A549 (cell line): ENCODE data around the gene KARS1. TPM values are rescaled to one million over a fixed set of nuclear protein-coding genes. Genes with fewer than 3 reads are reported as not detected.

Source experiments
- ATAC-seq, 2 experiments: fragments of 200-7000 bp in 1 of 2; fragments of >200 bp in 1 of 2; cut with Nextera tagmentation in 1 of 2; cut with Tn5 transposase in 1 of 2; 3 replicates each; pipeline versions ENCODE4 v1.8.0 to v1.9.1; 2018 to 2020; ENCODE audit warnings: mild to moderate bottlenecking in 1 of 2, moderate library complexity in 1 of 2
- CTCF ChIA-PET: fragments of 300-600 bp; sonication (Branson Sonifier 250); formaldehyde crosslinking; extraction: SDS; loops from one replicate; lab custom pipeline; 2021; ENCODE audit warnings: antibody characterized with exemption, inconsistent platforms; lab: Yijun Ruan, JAX
- POLR2A ChIA-PET: fragments of 350-600 bp; formaldehyde crosslinking; extraction: SDS; loops from one replicate; lab custom pipeline; 2021; ENCODE audit warnings: antibody characterized with exemption, inconsistent platforms; lab: Yijun Ruan, JAX
- DNase-seq, 2 experiments: peaks; one replicate each; pipeline versions ENCODE4 v3.0.0 to v3.0.0-alpha.2; 2011 to 2016; ENCODE audit warnings: low read depth in 1 of 2, low spot score in 1 of 2
- FAIRE-seq: peaks from 2 replicates; lab custom pipeline; 2011; peaks lifted over from hg19 to GRCh38; lab: Jason Lieb, UNC
- H3K27ac ChIP-seq, 2 experiments: fragments of >200 bp; sonication (Bioruptor Twin); formaldehyde crosslinking; 3 replicates each; pipeline ENCODE4 v1.5.1; 2016 to 2017
- H3K4me1 ChIP-seq: fragments of >200 bp; sonication (Bioruptor Twin); formaldehyde crosslinking; 3 replicates; pipeline ENCODE4 v1.6.1; 2016
- H3K4me2 ChIP-seq: fragments of >200 bp; sonication (Bioruptor Twin); formaldehyde crosslinking; 3 replicates; pipeline ENCODE4 v1.6.1; 2016
- H3K4me3 ChIP-seq: fragments of >200 bp; sonication (Bioruptor Twin); formaldehyde crosslinking; 3 replicates; pipeline ENCODE4 v1.5.1; 2016
- H3K9me3 ChIP-seq: fragments of >200 bp; sonication (Bioruptor Twin); formaldehyde crosslinking; 3 replicates; pipeline ENCODE4 v1.6.1; 2016
- CBX8 ChIP-seq: fragments of 200-600 bp; sonication (generic); IDR thresholded peaks from 2 replicates; pipeline ENCODE4 v1.6.1; 2016
- CEBPB ChIP-seq, 2 experiments: fragments of >200 bp in 1 of 2; sonication (Bioruptor Twin) in 1 of 2; formaldehyde crosslinking in 1 of 2; IDR thresholded peaks; 2 replicates each; pipeline ENCODE4 v1.6.1; 2012 to 2016
- CHD2 ChIP-seq: fragments of 150-350 bp; IDR thresholded peaks from 2 replicates; pipeline ENCODE4 v1.6.1; 2014; ENCODE audit warnings: low read length; ENCODE audit not compliant: partially characterized antibody
- ELK1 ChIP-seq: fragments of 150-350 bp; IDR thresholded peaks from 2 replicates; pipeline ENCODE4 v1.6.1; 2014; ENCODE audit warnings: low read depth, mild to moderate bottlenecking, low read length
- HDAC2 ChIP-seq: fragments of 200-600 bp; sonication (generic); IDR thresholded peaks from 2 replicates; pipeline ENCODE4 v1.6.1; 2016
- HMGXB4 ChIP-seq: fragments of 250-450 bp; sonication (Bioruptor Pico); IDR thresholded peaks from 2 replicates; pipeline ENCODE4 v1.5.0; 2021; ENCODE audit warnings: mild to moderate bottlenecking, moderate library complexity, borderline replicate concordance
- HOXB5 ChIP-seq: fragments of 250-450 bp; sonication (Bioruptor Pico); IDR thresholded peaks from 2 replicates; pipeline ENCODE4 v1.5.0; 2020; ENCODE audit warnings: mild to moderate bottlenecking, moderate library complexity
- MAFK ChIP-seq: fragments of 450-650 bp; IDR thresholded peaks from 2 replicates; pipeline ENCODE4 v1.6.1; 2014; ENCODE audit not compliant: partially characterized antibody
- MAX ChIP-seq: IDR thresholded peaks from 2 replicates; pipeline ENCODE4 v1.6.1; 2012
- RFX5 ChIP-seq: fragments of 450-650 bp; IDR thresholded peaks from 2 replicates; pipeline ENCODE4 v1.7.1; 2014; ENCODE audit warnings: antibody characterized with exemption, mild to moderate bottlenecking, moderate library complexity
- TP53 ChIP-seq: fragments of 250-450 bp; sonication (Bioruptor Pico); IDR thresholded peaks from 2 replicates; pipeline ENCODE4 v1.5.0; 2021; ENCODE audit warnings: mild to moderate bottlenecking, moderate library complexity
- USF2 ChIP-seq: fragments of 450-650 bp; IDR thresholded peaks from 2 replicates; pipeline ENCODE4 v1.6.1; 2014; ENCODE audit warnings: antibody characterized with exemption
- WGBS: methylation state at CpG from one replicate; pipeline ENCODE4 v1.1.6; 2017; ENCODE audit errors: missing lambda C conversion rate; 5-methylcytosine and 5-hydroxymethylcytosine counted together
- polyA plus RNA-seq, 4 experiments: library from polyadenylated mRNA; depleted of rRNA in 3 of 4; stranded (reverse); fragments of >200 nt; fragmentation: RNase III in 1 of 4; extraction: RNeasy Plus Mini Kit Qiagen cat#74134 plus additional on column Dnase treatment in 1 of 4; gene quantifications; 2 replicates in 3 of 4; 3 replicates in 1 of 4; pipeline ENCODE4 v1.2.3, GENCODE V29; 2011 to 2017

KARS1 gene
- polyA plus RNA-seq, 2 of the 4 experiments (the other 2 are of a cell fraction) = 146 to 211 TPM

- WGBS = 3% methylated on average over 33 of the region's 62 CpGs
- TF ChIP-seq CEBPB (IDR thresholded peaks at IDR 0.05) = no peak
- TF ChIP-seq MAX = peak; percentile 11; the same call in 1 of the 2 replicates
- POLR2A ChIA-PET = interaction anchor here (0.6 to 2.1 kb wide), 8 partner anchors 10 to 132 kb away, joined by 3 to 17 read pairs (median 4); partner anchors contain the start of gene ADAT1
- ATAC-seq (peak; percentile 75 to 80), FAIRE-seq (no peak), DNase-seq (peak; percentile 72 to 77)
- Histone ChIP-seq H3K4me3 (peak overlapping the region; percentile 71), H3K4me1 (peaks cover 22% of the 10 kb centered on the region; the same call in 2 of the 3 replicates), H3K4me2 (peak overlapping the region; percentile 78), H3K27ac (peak overlapping the region; percentile 87 to 96), H3K9me3 (no peaks in the 10 kb centered on the region)
- CTCF ChIA-PET = interaction anchor here (0.6 to 2.2 kb wide), 4 partner anchors 9 to 184 kb away, joined by 3 to 7 read pairs (median 4); partner anchors contain the start of gene TMEM170A
Measured at GRCh38 chr16:75648265-75649076, 1.0 kb upstream of the KARS1 start.

GRCh38 chr16:75647112-75647491 lies 363 bp downstream of the KARS1 start:
- Histone ChIP-seq H3K27ac (peak overlapping the region; percentile 92 to 96), H3K9me3 (no peaks in the 10 kb centered on the region), H3K4me1 (peaks cover 22% of the 10 kb centered on the region; the same call in 2 of the 3 replicates), H3K4me3 (peak overlapping the region; percentile 71), H3K4me2 (peak overlapping the region; percentile 73)
- ChIA-PET POLR2A (interaction anchor here (0.6 to 2.1 kb wide), 9 partner anchors 9 to 130 kb away, joined by 3 to 17 read pairs (median 4); partner anchors contain the start of genes ADAT1 and GABARAPL2), CTCF (interaction anchor here (0.8 to 1.7 kb wide), 3 partner anchors 11 to 130 kb away, joined by 3 to 7 read pairs (median 4); no protein-coding TSS in a partner anchor)
- DNase-seq (no peak), FAIRE-seq (no peak), ATAC-seq (peak; percentile 55 to 65)
- TF ChIP-seq HDAC2 (0 out of 2 replicates have a peak, but pooled peaks have one; percentile 49), HOXB5 (CRISPR knock-in tag) (no peak)
- WGBS = under 1% methylated on average over 11 of the region's 18 CpGs

- Histone ChIP-seq H3K4me3 (no peak overlapping the region), H3K4me2 (no peak overlapping the region), H3K9me3 (no peaks in the 10 kb centered on the region), H3K27ac (no peak overlapping the region), H3K4me1 (peaks cover 11% of the 10 kb centered on the region; the same call in 2 of the 3 replicates)
- TF ChIP-seq CHD2 (no peak), HMGXB4 (CRISPR knock-in tag) (no peak), TP53 (CRISPR knock-in tag) (no peak), RFX5 (no peak), CEBPB (IDR thresholded peaks at IDR 0.05) (no peak), CBX8 (no peak), USF2 (no peak), MAFK (no peak), ELK1 (no peak)
- ATAC-seq (no peak), FAIRE-seq (no peak), DNase-seq (no peak)
- CTCF ChIA-PET = interaction anchor here (0.9 to 1.6 kb wide), 3 partner anchors 11 to 127 kb away, joined by 3 to 6 read pairs (median 5); no protein-coding TSS in a partner anchor
- 92% methylated on average over 7 of the region's 7 CpGs for WGBS
- POLR2A ChIA-PET = no interaction called here
Measured at GRCh38 chr16:75644240-75645012, 3.0 kb downstream of the KARS1 start.
